HEK293 (cell line): ENCODE measurements around the gene USO1.
A peak's percentile ranks its signal among the peaks of the same experiment; 100 is the strongest.
"Not testable (repeated sequence)": the region's sequence is repeated elsewhere in the genome, so short reads cannot be mapped to it uniquely, and the experiment has no call there.

ENCODE experiments used
- CTCF ChIA-PET: fragments of 350-600 bp; formaldehyde crosslinking; extraction: SDS; loops from one replicate; lab custom pipeline; 2021; ENCODE audit warnings: antibody characterized with exemption; lab: Yijun Ruan, JAX
- POLR2A ChIA-PET: fragments of 300-600 bp; formaldehyde crosslinking; extraction: SDS; loops from one replicate; lab custom pipeline; 2020; ENCODE audit warnings: antibody characterized with exemption, inconsistent platforms; lab: Yijun Ruan, JAX
- H3K27ac ChIP-seq: fragments of 200-500 bp; sonication (Bioruptor generic); 2 replicates; pipeline ENCODE4 v1.5.1; 2014; ENCODE audit warnings: low read depth, low read length, control low read depth, inconsistent platforms; ENCODE audit errors: extremely low read depth
- H3K36me3 ChIP-seq, 2 experiments: fragments of 200-500 bp in 1 of 2; sonication (Bioruptor generic) in 1 of 2; 1 replicate in 1 of 2; 2 replicates in 1 of 2; pipeline ENCODE4 v1.5.1; 2014 to 2017; ENCODE audit warnings: inconsistent platforms in 2 of 2, low read length in 2 of 2; ENCODE audit not compliant: control insufficient read depth in 2 of 2, insufficient read depth in 1 of 2
- H3K4me1 ChIP-seq: fragments of 200-500 bp; sonication (Bioruptor generic); 2 replicates; pipeline ENCODE4 v1.5.1; 2014; ENCODE audit warnings: mild to moderate bottlenecking, low read length, inconsistent platforms; ENCODE audit not compliant: control insufficient read depth, insufficient read depth
- H3K4me3 ChIP-seq: 2 replicates; pipeline ENCODE4 v1.5.1; 2011; ENCODE audit warnings: low read depth, mild to moderate bottlenecking, control low read depth, low read length, moderate library complexity
- H3K9me3 ChIP-seq: fragments of 200-500 bp; sonication (Bioruptor generic); 2 replicates; pipeline ENCODE4 v1.5.1; 2014; ENCODE audit warnings: low read depth, low read length, inconsistent platforms; ENCODE audit not compliant: control insufficient read depth, insufficient read depth
- KLF1 ChIP-seq: fragments of 450-650 bp; formaldehyde crosslinking; IDR thresholded peaks from 2 replicates; pipeline ENCODE4 v1.5.1; 2016; ENCODE audit warnings: missing biosample characterization, missing genetic modification characterization
- MYNN ChIP-seq: fragments of 450-650 bp; formaldehyde crosslinking; IDR thresholded peaks from 2 replicates; pipeline ENCODE4 v1.5.1; 2016; ENCODE audit warnings: missing biosample characterization, missing genetic modification characterization, borderline replicate concordance
- OSR2 ChIP-seq: fragments of 450-650 bp; formaldehyde crosslinking; IDR thresholded peaks from 2 replicates; pipeline ENCODE4 v1.5.1; 2016; ENCODE audit warnings: missing biosample characterization, missing genetic modification characterization
- SCRT2 ChIP-seq: fragments of 450-650 bp; formaldehyde crosslinking; IDR thresholded peaks from 2 replicates; pipeline ENCODE4 v1.5.1; 2016; ENCODE audit warnings: missing biosample characterization, missing genetic modification characterization
- ZBTB17 ChIP-seq: fragments of 450-650 bp; formaldehyde crosslinking; IDR thresholded peaks from 2 replicates; pipeline ENCODE4 v1.5.1; 2016; ENCODE audit warnings: missing biosample characterization, missing genetic modification characterization
- ZBTB20 ChIP-seq: fragments of 450-650 bp; formaldehyde crosslinking; IDR thresholded peaks from 2 replicates; pipeline ENCODE4 v1.5.1; 2016; ENCODE audit warnings: missing biosample characterization, missing genetic modification characterization
- ZBTB48 ChIP-seq: fragments of 450-650 bp; formaldehyde crosslinking; IDR thresholded peaks from 2 replicates; pipeline ENCODE4 v1.5.1; 2016; ENCODE audit warnings: missing biosample characterization, missing genetic modification characterization
- ZBTB8A ChIP-seq: fragments of 450-650 bp; formaldehyde crosslinking; IDR thresholded peaks from 2 replicates; pipeline ENCODE4 v1.5.1; 2016; ENCODE audit warnings: missing biosample characterization, missing genetic modification characterization
- ZFP69B ChIP-seq: fragments of 450-650 bp; formaldehyde crosslinking; IDR thresholded peaks from 2 replicates; pipeline ENCODE4 v1.5.1; 2016; ENCODE audit warnings: missing biosample characterization, missing genetic modification characterization
- ZNF184 ChIP-seq: fragments of 450-650 bp; IDR thresholded peaks from 2 replicates; pipeline ENCODE4 v1.5.1; 2018; ENCODE audit warnings: missing biosample characterization, mild to moderate bottlenecking, missing genetic modification characterization
- ZNF2 ChIP-seq: fragments of 450-650 bp; formaldehyde crosslinking; IDR thresholded peaks from 2 replicates; pipeline ENCODE4 v1.5.1; 2016; ENCODE audit warnings: missing biosample characterization, missing genetic modification characterization
- ZNF335 ChIP-seq: fragments of 450-650 bp; formaldehyde crosslinking; conservative IDR thresholded peaks from 2 replicates; pipeline ENCODE4 v1.5.1; 2016; ENCODE audit warnings: missing biosample characterization, missing genetic modification characterization
- ZNF654 ChIP-seq: fragments of 450-650 bp; formaldehyde crosslinking; IDR thresholded peaks from 2 replicates; pipeline ENCODE4 v1.5.1; 2016; ENCODE audit warnings: low read depth, missing biosample characterization, missing genetic modification characterization
- ZNF658 ChIP-seq: fragments of 450-650 bp; formaldehyde crosslinking; IDR thresholded peaks from 2 replicates; pipeline ENCODE4; 2016; ENCODE audit warnings: missing biosample characterization, missing genetic modification characterization
- ZNF660 ChIP-seq: fragments of 450-650 bp; IDR thresholded peaks from 2 replicates; pipeline ENCODE4 v1.5.1; 2018; ENCODE audit warnings: missing biosample characterization, mild to moderate bottlenecking, missing genetic modification characterization
- ZNF701 ChIP-seq: fragments of 450-650 bp; formaldehyde crosslinking; IDR thresholded peaks from 2 replicates; pipeline ENCODE4 v1.5.1; 2016; ENCODE audit warnings: missing biosample characterization, missing genetic modification characterization
- TF ChIP-seq, protein P1 (sequence below): fragments of 450-650 bp; formaldehyde crosslinking; IDR thresholded peaks from 2 replicates; pipeline ENCODE4 v1.5.1; 2016; ENCODE audit warnings: missing biosample characterization, missing genetic modification characterization
- TF ChIP-seq, protein P2 (sequence below): fragments of 450-650 bp; formaldehyde crosslinking; IDR thresholded peaks from 2 replicates; pipeline ENCODE4 v1.5.1; 2016; ENCODE audit warnings: missing biosample characterization, missing genetic modification characterization
- TF ChIP-seq, protein P3 (sequence below): fragments of 450-650 bp; formaldehyde crosslinking; IDR thresholded peaks from 2 replicates; pipeline ENCODE4 v1.5.1; 2016; ENCODE audit warnings: missing biosample characterization, missing genetic modification characterization
- TF ChIP-seq, protein P4 (sequence below): fragments of 450-650 bp; formaldehyde crosslinking; IDR thresholded peaks from 2 replicates; pipeline ENCODE4 v1.5.1; 2016; ENCODE audit warnings: missing biosample characterization, missing genetic modification characterization

USO1 gene

DNA sequence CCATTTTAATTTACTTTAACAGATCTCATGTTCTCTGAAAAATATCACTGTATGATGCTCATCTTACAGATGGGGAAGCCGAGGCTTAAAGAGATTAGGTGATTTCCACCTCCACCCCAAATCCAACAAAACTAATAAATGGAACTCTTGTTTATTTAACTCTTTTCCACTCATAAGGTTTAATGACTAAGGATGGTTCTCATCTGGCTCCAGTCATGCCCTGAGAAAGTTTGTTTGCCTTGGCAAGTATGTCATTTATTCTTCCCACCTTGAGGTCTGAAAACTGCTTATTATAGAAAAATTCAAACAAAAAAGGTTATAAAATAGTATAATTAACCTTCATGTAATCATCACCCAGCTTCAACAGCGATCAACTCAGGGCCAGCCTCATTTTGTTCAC lies 121.6 kb downstream of the USO1 start (continued):
- TF ChIP-seq ZNF701 (tag by site-specific recombination) (no peak), MYNN (tag by site-specific recombination) (no peak), ZNF184 (tag by site-specific recombination) (no peak), KLF1 (tag by site-specific recombination) (no peak), SCRT2 (no peak), ZNF658 (tag by site-specific recombination) (no peak)
- TF ChIP-seq, protein P1, sequence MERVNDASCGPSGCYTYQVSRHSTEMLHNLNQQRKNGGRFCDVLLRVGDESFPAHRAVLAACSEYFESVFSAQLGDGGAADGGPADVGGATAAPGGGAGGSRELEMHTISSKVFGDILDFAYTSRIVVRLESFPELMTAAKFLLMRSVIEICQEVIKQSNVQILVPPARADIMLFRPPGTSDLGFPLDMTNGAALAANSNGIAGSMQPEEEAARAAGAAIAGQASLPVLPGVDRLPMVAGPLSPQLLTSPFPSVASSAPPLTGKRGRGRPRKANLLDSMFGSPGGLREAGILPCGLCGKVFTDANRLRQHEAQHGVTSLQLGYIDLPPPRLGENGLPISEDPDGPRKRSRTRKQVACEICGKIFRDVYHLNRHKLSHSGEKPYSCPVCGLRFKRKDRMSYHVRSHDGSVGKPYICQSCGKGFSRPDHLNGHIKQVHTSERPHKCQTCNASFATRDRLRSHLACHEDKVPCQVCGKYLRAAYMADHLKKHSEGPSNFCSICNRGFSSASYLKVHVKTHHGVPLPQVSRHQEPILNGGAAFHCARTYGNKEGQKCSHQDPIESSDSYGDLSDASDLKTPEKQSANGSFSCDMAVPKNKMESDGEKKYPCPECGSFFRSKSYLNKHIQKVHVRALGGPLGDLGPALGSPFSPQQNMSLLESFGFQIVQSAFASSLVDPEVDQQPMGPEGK (tag by site-specific recombination) = no peak
- TF ChIP-seq, protein P2, sequence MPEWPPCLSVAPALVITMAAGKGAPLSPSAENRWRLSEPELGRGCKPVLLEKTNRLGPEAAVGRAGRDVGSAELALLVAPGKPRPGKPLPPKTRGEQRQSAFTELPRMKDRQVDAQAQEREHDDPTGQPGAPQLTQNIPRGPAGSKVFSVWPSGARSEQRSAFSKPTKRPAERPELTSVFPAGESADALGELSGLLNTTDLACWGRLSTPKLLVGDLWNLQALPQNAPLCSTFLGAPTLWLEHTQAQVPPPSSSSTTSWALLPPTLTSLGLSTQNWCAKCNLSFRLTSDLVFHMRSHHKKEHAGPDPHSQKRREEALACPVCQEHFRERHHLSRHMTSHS = no peak

DNA sequence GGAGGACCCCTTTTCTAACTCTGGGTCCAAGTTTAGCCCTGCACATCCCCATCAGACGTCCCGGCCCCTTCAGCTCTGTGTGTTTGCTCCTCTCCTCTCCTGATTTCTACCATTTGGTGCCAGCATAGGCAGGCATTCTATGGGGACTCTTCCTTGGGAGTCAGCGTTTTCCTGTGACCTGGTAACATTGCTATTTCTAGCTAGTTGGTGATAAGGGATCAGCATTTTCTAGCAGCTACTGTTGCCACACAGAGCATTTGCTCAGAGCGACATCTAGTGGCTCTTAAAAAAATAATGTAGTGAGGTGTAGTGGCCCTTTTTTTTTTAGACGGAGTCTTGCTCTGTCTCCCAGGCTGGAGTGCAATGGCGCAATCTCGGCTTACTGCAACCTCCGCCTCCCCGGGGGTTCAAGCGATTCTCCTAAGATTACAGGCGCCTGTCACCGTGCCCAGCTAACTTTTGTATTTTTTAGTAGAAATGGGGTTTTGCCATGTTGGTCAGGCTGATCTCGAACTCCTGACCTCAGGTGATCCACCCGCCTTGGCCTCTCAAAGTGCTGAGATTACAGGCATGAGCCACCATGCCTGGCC lies 123.9 kb downstream of the USO1 start:
- CTCF ChIA-PET = interaction anchor here (0.6 to 1.7 kb wide), 25 partner anchors 9 to 1036 kb away, joined by 3 to 12 read pairs (median 4); partner anchors contain the start of genes CDKL2, ODAPH and USO1
- POLR2A ChIA-PET = interaction anchor here (1.0 to 1.3 kb wide), 4 partner anchors 64 to 124 kb away, joined by 3 to 8 read pairs (median 4); partner anchors contain the start of gene USO1
- H3K4me3 ChIP-seq, H3K27ac ChIP-seq, H3K4me1 ChIP-seq, H3K36me3 ChIP-seq, H3K9me3 ChIP-seq: not testable (repeated sequence)
- TF ChIP-seq ZBTB8A = peak; percentile 43
- TF ChIP-seq ZNF660 (tag by site-specific recombination) = peak; percentile 51; the same call in 1 of the 2 replicates
- peak; percentile 35; the same call in 1 of the 2 replicates for TF ChIP-seq ZFP69B (tag by site-specific recombination)
- TF ChIP-seq ZBTB20 (tag by site-specific recombination) = peak; percentile 18; the same call in 1 of the 2 replicates
- TF ChIP-seq, protein P3, sequence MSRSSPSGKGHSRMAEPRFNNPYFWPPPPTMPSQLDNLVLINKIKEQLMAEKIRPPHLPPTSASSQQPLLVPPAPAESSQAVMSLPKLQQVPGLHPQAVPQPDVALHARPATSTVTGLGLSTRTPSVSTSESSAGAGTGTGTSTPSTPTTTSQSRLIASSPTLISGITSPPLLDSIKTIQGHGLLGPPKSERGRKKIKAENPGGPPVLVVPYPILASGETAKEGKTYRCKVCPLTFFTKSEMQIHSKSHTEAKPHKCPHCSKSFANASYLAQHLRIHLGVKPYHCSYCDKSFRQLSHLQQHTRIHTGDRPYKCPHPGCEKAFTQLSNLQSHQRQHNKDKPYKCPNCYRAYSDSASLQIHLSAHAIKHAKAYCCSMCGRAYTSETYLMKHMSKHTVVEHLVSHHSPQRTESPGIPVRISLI = peak; percentile 79; the same call in 1 of the 2 replicates
- 0 out of 2 replicates have a peak, but pooled peaks have one; percentile 22 for TF ChIP-seq ZBTB17 (tag by site-specific recombination)
- 0 out of 2 replicates have a peak, but pooled peaks have one; percentile 52 for TF ChIP-seq ZNF2 (tag by site-specific recombination)
- 0 out of 2 replicates have a peak, but pooled peaks have one; percentile 33 for TF ChIP-seq OSR2 (tag by site-specific recombination)
- peak; percentile 77 for TF ChIP-seq ZNF335 (tag by site-specific recombination)
- peak; percentile 85 for TF ChIP-seq ZBTB48 (tag by site-specific recombination)
- peak; percentile 93 for TF ChIP-seq ZNF654 (tag by site-specific recombination)
- TF ChIP-seq, protein P4, sequence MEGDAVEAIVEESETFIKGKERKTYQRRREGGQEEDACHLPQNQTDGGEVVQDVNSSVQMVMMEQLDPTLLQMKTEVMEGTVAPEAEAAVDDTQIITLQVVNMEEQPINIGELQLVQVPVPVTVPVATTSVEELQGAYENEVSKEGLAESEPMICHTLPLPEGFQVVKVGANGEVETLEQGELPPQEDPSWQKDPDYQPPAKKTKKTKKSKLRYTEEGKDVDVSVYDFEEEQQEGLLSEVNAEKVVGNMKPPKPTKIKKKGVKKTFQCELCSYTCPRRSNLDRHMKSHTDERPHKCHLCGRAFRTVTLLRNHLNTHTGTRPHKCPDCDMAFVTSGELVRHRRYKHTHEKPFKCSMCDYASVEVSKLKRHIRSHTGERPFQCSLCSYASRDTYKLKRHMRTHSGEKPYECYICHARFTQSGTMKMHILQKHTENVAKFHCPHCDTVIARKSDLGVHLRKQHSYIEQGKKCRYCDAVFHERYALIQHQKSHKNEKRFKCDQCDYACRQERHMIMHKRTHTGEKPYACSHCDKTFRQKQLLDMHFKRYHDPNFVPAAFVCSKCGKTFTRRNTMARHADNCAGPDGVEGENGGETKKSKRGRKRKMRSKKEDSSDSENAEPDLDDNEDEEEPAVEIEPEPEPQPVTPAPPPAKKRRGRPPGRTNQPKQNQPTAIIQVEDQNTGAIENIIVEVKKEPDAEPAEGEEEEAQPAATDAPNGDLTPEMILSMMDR (tag by site-specific recombination) = peak; percentile 59; the same call in 1 of the 2 replicates
